COLO829 (cell line): Measurements from ENCODE around the gene POLD3.
"Not testable (repeated sequence)": the region's sequence is repeated elsewhere in the genome, so short reads cannot be mapped to it uniquely, and the experiment has no call there.

ENCODE experiments used
- DNase-seq: peaks from one replicate; pipeline ENCODE4 v3.0.0; 2012; ENCODE audit warnings: low spot score

The POLD3 gene

DNA sequence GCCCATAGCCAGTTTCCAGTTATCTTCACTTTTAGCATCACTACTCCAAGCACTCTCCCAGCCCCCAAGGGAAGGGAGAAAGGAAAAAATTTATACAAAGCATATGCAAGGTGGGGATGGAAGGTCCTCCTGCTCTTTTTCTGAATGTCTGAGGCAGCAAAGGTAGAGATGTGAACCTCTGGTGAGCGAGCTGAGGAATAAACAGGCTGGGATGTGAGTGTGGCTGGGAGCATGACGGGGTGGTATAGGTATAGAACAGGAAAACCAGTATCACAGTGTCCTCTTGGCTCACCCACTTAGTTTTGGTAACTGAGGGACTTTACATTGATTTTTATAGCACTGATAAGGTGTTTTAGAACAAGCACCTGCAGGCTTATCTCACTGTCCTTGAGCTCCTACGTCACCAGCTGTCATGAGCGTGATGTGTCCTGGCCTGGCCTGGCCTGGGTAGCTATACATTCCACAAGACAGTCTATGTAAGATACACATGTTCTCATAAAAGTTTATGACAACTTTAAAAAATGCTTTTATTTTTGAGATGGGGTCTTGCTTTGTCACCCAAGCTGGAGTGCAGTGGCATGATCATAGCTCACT is 10.3 kb upstream of the POLD3 start:
- no peak for DNase-seq

DNA sequence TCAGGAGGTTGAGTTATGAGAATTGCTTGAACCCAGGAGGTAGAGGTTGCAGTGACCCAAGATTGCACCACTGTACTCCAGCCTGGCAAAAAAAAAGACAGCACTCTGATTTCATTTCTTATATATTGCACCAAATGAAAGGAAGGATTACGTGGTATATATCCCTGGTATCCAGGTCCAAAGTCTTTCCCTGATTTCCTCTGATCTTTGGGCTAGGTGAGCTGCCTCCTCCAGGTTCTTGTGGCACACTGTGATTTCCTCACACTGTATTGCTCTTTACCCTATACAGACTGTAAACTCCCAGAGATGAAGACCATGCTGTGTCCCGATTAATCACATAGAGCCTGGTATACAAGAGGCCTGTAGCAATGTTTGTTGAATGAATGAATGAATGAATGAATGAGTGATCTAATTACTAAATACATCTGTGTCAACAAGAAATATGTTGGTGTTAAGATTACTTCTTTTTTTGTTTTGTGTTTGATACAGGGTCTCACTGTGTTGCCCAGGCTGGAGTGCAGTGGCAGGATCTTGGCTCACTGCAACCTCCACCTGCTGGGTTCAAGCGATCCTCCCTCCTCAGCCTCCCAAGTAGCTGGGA is 9.3 kb upstream of the POLD3 start:
- DNase-seq = no peak

DNA sequence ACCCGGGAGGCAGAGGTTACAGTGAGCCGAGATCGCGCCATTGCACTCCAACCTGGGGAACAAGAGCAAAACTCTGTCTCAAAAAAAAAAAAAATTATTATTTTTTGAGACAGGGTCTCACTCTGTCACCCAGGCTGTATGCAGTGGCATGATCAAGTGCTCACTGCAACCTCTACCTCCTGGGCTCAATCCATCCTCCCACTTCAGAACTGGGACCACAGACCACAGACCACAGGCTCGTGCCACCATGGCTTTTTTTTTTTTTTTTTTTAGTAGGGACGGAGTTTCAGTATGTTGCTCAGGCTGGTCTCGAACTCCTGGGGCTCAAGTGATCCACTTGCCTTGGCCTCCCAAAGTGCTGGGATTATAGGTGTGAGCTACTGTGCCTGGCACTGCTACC is 1.9 kb upstream of the POLD3 start:
- not testable (repeated sequence) for DNase-seq

DNA sequence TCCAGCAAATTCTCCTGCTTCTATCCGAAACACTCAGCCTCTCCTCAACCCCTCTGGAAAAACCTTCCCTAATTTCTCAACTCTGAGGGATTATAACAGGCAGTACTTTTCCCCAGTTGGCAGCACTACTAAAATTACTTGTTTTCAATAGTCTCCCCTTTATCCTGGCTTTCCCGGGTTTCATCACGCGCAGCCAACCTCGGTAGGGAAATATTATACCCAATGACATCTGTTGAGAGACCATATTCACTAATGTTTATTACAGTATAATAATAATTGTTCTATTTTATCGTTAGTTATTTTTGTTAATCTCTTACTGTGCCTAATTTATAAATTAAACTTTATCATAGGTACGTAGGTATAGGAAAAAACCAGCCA is 330 bp upstream of the POLD3 start:
- DNase-seq = no peak

DNA sequence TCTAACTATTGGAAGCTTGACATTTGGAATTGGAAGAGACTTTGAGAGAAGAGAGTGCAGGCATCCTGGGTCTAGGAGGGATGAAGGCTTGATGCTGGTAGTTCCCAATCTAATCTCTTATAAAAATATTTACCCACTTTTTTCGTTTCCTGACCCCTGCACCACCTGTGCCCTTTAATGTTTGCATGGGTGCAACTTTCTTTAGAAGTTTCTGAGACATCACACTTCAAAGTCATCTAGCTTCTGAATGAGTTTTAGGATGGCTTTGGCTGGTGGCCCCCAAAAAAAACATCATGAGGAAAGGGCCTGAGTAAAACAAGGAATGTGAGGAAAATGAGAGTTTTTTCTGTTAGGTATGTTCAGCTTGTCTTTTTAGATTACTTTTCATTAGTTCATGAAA is 1.1 kb downstream of the POLD3 start:
- DNase-seq = no peak

DNA sequence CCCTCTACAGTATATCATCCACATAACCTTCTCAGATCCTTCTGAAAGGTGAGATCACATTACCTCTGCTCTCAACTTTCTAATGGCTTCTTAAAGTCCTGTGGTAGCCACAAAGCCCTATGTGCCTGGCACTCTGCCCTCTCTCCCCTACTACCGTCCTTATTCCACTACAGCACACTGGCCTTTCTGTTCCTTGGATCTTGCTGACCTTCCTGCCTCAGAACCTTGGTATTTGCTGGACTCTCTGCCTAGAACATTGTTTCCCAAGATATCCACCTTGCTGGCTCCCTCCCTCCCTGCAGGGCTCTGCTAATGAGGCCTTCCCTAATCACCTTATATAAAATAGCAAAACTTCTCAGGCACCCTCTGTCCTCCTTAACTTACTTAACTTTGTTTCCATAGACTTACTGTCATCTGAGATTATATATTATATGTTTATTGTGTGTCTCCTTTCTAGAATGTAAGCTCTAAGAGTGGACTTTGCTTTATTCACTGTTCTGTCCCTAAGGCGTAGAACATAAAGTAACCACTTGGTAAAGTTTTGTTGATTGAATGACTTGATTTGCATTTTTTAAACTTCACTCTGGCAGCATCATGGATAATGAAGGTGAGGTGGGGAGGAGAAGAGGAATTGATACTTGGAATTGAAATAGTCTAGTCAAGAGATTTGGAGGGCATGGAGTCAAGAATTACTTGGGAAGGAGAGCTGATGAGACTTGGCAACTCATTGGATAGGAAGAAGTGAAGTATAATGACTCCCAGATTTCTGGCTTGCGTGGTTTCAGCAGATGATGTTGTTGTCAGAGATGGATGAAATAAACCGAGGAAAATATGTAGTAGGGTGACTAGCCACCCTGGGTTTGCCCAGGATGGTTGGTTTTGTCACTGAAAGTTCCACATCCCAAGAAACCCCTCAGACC is 10.5 kb downstream of the POLD3 start:
- DNase-seq = no peak

DNA sequence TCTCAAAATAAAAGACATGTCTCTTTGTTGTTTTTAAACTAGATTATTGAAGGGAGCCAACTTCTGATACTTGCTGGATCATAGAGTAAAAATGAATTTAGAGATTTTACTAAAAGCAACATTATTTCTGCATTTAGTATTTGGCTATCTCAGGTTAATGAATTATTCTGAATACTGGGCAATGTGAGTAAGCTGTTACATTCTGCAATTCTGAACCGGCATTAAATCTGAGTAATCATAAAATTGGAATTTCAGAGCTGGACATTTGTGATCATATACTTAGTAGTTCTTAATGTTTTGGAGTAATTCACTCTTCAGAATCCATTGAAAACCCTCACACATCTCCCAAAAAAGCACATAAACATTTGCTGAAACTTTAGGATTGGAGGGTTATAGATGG is 11.5 kb downstream of the POLD3 start:
- no peak for DNase-seq

DNA sequence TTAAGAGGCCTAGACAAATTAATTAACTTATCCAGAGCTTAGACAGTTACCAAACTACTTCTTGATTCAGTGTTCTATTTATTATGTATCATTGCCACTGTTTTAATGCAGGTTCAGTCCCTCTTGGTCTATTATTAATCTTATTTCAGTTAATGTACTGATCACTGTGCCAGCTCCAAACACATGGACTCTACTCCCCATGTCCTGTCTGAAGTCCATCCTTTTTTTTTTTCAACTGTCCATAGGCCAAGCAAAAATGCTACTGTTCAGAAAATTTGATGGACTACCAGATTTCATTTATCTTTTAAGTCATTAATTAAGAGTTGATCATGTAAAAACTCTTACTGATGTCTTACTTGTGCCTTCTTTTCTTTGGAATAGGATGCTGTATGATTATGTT is 11.9 kb downstream of the POLD3 start:
- no peak for DNase-seq

DNA sequence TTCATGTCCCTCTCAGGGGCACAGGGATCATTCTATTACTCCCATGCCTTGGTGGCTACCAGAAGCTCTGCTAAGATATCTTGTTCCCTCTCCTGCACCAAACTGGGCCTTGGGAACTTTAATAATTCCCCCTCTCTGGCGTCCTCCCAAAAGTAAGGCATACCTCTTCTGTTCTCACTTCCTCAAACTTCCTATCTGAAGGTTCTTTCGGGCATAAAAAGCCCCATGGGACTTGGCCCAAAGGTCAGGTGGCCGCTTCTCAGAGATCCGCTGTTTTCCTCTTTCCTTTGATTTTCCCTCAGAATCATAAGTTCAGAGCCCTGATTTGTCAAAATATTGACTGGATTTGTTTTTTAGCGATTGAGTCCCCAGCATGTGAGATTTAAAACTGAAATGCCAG is 13.0 kb downstream of the POLD3 start:
- DNase-seq = no peak

DNA sequence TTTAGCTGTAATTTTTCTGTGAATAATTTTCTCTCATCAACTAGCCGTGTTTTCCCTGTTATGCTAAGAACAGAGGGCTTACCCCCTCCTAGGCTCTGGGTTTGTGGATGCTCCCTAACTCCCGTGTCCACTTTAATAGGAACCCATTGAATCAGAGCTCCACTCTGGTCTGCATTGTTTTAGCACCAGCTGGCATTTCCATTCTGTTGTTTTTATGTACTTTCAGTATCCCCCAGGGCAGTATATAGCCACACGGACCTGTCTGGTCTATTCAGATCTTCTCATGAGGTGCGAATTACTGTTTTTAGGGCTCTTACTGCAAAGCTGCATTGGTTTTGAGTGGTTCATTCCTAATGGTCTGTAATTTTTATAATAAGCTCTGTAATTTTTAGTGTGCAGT is 16.0 kb downstream of the POLD3 start:
- DNase-seq = no peak

DNA sequence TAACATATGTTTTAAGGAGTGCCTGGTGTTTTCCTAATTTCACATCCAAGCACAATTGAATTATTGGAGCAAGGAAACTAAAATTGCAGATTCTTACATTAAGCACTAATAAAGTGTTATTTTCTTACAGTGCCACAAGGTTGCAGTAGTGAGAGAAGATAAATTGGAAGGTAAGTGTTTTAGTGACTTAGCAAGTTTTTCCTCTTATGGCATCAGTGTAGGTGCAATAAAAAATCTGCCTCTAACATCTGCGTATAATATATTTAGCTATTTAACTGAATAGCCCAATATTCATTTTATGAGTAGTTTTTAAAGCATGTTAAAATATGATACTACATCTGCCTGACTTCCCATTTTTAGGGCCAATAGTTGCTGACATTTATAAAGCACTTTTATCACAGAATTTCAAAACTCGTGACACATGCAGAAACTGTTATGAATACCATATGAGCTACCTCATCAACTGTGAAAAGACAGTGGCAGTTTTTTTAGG is 19.0 kb downstream of the POLD3 start:
- DNase-seq = no peak

DNA sequence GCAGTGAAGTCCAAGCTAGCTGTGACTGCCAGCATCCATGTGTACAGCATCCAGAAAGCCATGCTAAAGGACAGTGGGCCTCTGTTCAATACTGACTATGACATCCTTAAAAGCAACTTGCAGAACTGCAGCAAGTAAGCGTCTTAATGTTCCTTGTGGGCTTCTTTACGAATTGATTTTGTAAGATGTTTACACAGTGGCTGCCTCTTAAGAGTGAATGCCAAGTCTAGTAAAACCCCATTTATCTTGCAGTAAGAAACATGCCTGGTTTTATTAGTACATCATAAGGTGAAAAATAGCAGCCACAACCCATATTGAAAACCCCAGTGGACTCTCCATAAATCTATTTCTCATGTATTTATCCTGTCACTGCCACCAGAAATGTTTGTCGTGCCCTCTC is 20.5 kb downstream of the POLD3 start:
- no peak for DNase-seq

DNA sequence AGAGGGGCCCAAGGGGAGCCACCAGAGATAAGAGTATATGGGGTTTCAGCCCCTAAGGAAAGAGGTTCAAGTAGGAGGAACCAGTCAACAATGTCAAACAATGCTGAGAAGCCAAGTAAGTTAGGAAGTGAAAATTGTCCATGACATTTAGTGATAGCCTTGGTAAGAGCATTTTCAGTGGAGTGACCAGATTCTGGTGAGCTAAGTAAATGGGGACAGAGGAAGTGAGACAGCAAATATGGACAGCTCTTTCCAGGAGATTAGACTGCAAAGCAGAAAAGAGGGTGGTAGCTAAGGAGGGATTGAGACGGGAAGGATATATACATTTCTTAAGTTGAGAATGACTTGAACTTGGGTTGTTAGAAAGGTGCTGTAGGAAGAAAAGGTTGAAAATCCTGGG is 22.9 kb downstream of the POLD3 start:
- no peak for DNase-seq

DNA sequence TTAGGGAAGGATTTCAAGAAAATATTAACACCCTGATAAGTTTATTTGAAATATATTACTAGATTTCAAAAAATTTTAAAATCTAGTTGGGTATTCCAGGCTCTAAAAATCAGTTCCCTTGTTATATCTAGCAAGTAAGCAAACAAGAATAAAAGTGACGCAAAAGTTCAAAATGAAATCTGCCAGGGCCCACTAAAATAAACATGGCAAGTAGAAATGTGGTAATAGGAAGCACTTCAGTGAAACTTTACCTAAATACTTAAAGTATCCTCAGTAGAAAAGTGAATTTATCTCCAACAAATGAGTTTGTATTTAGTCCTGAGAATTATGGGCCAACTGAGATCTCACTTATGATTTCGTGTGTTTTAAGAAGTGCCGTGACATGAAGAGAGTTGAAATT is 23.6 kb downstream of the POLD3 start:
- DNase-seq = no peak

DNA sequence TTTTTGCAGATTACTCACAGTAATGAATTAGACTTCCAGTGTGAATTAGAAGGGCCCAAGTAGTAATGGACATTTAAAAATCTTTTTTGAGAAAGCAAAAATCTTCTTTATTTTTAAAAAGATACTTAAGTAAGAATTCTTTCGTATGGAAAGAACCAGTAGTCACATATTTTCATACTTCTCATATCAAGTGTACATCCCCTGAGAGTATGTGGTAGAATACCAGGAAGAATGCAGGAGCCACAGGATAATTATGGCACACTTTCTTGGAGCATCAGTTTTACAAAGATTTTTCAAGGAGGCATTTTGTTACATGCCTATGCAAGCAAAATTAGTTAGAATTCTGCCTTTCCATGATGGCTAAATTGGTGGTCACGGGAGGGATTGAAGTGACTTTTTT is 28.1 kb downstream of the POLD3 start:
- no peak for DNase-seq

DNA sequence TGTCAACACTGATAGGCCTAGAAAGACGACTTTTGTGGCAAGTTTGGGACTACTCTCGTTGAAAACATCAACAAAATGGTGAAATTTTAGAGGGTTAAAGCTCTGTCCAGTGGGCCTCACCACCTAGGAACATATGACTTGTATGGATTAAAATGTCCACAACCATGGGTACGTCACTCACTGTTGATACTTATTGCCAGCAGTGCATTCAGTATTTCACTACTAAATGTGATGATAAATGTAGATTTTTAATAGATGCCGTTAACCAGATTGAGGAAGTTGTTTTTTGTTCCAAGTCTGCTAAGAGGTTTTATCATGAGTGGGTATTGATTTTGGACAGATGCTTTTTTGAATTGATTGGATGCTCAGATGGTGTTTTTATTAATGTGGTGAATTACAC is 33.7 kb downstream of the POLD3 start:
- no peak for DNase-seq

DNA sequence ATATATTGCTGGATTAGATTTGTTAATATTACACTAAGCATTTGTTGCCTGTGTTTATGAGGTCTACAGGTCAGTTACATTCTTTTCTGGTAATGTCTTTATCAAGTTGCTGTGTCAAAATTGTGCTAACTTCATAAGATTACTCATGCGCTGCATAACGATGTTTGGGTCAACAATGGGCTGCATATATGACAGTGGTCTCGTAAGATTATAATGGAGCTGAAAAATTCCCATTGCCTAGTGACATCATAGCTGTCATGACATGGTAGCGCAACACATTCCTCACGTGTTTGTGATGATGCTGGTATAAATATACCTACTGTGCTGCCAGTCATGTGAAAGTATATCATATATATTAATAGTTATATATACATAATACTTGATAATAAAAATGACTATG is 34.2 kb downstream of the POLD3 start:
- DNase-seq = no peak

DNA sequence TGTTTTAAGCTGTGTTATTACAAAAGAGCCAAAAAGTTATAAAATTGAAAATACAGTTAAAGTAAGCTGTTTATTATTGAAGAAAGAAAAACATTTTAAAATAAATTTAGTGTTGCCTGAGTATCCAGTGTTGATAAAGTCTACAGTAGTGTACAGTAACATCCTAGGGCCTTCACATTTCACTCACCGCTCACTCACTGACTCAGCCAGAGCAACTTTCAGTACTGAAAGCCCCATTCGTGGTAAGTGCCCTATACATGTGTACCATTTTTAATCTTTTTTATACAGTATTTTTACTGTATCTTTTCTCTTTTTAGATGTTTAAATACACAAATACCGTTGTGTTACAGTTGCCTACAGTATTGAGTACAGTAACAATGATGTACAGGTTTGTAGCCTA is 35.0 kb downstream of the POLD3 start:
- no peak for DNase-seq

DNA sequence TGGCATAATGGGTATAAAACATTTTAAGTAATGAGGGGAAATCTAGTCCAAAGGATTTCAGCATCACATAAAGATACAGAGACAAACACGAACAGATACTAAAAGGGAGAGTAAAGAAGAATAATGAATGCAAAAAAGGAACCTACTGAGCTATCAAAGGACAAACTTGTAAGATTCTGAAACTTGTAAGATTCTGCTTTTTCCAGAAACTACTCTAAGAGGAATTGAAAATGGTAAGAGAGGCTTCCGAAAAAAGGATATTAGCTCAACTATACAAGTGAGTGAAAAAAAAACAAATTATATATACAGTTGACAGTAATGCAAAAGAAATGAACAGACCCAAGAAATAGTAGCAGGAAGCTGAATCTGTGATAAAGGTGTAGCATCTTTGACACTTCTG is 37.7 kb downstream of the POLD3 start:
- DNase-seq = no peak

DNA sequence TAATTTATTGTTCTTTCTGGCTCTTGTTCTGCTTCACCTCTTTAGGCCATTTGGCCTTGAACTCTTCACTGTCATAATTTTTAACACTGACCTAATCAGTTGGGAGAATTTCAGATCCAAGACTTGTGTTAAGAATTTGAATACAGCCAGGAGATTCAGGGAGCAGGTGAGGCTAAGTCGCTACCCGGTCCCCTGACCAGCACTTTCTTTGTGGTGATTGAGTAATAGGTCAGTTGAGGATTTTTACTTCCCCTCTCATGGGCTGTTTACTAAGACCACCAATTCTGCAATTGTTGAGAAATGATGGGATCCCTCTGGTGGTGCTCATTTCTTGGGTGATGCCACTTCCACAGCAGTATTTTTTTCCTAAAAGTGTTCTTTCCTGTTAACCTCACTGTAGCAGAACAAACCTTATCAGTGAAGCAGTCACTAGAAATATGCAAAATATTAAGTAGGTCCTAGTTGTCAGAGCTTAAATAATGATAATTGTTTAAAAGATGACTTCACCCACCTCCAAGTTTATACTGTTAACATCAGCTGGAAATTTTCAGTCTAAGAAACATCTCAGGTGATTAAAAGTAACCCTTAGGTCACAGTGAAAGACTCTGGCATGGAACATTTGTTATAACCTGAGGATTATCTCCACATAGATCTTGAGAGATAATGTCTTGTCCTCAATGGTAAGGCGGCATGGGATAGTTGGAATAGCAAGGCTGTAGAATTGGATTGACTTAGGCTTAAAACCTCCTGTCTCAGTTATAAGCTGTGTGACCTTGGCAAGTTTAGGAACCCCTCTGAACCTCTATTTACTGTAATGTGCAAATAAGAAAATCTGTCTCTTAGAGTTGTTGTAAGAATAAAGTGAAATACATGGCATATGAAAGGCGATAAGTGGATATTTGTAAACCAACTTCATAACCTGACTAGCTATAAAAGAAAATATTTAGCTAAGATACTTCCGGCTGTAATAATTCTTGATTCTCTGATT is 41.3 kb downstream of the POLD3 start:
- DNase-seq = no peak

DNA sequence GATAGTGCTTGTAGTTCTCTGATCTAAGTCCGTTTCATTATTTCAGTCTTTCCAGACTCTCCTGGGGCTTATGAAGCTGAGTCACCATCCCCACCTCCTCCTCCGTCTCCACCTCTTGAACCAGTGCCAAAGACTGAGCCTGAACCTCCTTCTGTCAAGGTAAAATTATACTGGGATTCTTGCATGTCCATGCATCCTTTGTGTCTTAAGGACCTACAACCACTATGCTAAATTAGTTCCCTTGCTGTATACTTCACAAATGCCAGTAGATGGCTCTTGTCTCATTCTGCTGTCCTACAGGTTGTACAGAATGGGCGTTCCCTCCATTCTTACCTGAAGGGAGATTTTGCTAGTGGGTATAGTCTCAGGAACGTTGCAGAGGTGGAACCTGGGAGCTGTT is 42.2 kb downstream of the POLD3 start:
- DNase-seq = peak; percentile 53

DNA sequence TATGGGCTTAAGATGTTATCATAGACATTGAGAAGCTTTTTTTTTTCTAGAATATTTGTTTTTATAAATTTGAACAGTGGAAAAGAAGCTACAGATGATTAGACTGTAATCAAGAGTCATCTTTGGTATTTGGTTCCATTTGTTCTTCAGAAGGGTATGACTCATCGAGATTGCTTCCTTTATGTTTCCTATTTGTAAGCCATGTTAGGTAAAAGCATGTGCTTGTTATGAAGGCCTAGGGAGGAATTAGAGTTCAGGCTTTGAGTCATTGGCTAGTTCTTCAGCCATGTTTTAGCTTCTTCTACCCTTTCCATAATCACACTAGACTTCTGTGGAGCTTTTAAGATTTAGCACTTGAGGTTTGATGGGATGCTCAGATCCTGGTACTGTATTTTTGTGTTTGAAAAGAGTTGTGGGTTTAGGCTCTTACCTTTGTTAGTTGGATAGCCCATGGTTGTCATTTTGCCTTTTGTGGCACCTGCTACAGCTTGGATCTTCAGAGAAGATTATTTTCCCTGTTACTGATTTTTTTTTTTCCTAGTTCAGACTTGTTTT is 44.3 kb downstream of the POLD3 start:
- DNase-seq = peak; percentile 62
